C4-2B (cell line): ENCODE data around the gene ZNF71.

Experiments
- CTCF ChIP-seq: fragments of 450-650 bp; conservative IDR thresholded peaks from 2 replicates; pipeline ENCODE4 v1.5.1; 2017; ENCODE audit warnings: mild to moderate bottlenecking
- ZFX ChIP-seq: fragments of 450-650 bp; IDR thresholded peaks from 2 replicates; pipeline ENCODE4 v1.6.1; 2017

GRCh38 chr19:56595548-56595899, 422 bp downstream of the ZNF71 start:
- no peak for TF ChIP-seq CTCF
- TF ChIP-seq ZFX, result peak; percentile 43; the same call in 1 of the 2 replicates
